DMS114 treated with DMSO at 0.1 percent for 48 hours (cell line): ENCODE measurements around the gene RGS12.

Experiments used
- DNase-seq: peaks from one replicate; lab custom pipeline; 2025; ENCODE audit not compliant: unreplicated experiment; lab: John Stamatoyannopoulos, UW

RGS12 gene

DNA sequence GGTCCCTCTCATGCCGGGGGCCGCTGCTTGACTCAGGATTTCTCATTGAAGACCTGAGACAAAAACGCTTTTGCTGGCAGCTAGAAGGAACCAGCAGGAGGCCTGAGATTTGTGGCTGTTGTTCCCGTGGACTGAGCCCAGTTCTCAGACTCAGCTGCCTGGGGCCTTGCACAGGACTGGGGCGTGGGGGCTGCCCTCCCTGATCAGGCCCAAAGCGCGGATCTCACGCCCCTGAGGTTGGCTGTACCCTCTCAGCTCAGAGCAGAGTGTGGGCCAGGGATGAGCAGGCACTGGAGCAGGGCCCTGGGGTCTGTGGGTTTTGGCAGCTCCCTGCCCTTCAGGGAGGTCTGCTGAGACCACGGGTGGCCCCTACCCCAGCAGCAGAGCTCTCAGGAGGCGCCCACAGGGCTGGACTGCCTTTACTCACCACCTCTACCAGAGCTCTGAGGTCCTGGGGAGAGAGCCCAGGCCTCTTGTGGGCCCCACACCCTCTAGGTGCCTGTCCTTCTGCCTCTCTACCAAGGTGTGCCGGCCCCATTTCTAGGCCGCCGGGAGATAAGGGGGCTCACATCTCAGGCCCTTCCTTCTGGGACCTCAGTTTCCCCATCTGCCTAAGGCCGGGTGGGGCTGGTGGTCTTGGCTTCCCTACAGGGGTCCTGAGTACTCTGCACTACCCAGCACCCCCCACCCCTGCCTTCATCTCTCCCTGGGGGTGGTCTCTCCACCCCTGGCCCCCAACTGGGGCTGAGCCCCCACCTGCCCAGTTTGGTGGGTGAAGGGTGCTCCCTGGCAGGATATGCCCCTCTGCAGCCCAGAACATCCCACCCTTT, 38.3 kb upstream of the RGS12 start:
- no peak for DNase-seq

DNA sequence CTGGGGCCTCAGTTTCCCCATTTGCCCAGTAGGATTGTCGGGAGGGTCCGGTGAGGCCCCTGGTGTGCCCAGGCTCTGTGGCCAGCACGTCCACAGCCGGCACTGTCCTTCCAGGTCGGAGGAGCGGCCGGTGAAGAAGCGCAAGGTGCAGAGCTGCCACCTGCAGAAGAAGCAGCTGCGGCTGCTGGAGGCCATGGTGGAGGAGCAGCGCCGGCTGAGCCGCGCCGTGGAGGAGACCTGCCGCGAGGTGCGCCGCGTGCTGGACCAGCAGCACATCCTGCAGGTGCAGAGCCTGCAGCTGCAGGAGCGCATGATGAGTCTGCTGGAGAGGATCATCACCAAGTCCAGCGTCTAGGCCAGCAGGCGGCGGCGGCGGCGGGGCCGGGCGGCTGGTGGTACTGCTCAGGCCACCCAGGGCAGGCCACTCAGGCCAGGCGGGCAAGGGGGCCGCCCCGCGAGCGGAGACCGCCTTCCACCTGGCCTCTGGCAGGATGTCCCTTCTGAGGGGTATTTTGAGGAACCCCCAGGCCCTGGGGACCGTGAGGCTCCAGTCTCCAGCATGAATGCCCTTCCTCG, 37.1 kb upstream of the RGS12 start:
- DNase-seq = no peak

DNA sequence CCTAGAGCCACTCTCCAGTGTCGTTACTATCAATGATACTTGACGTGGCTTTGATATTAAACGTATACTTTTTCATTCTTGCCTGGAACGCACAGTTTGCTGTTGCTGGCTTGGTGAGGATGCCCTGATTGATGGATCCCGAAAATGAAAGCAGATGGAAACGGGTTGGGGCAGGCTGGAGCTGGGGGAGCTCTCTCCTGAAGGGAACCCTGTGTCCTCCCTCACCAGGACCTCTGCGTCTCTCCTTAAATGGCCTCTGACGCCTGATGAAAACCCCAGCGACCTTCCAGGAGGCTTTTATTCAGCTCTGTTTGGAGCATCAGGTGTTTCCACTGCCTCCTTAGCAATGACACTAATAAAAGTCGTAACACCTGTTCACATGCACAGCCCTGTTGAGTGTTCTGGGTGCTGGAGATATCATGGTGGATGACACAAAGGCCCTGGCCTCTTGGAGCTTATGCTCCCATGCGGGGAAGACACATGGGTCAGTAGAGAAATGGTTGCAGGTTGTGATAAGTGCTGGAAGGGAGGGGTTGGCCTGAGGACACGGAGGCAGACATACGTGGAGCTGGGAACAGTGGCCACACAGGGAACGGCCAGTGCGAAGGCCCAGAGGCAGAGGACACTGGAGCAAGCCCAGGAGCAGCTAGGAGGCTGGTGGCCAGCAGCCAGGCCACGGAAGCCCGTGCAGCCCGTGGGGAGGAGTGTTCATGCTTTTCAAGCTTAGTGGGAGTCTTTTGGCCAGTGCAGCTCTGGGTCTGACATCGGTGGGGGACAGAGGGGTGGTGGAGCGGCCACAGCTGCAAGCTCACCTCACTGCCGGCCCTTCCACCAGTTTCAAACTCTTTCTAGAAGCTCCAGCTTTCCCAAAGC, 36.4 kb upstream of the RGS12 start:
- no peak for DNase-seq

DNA sequence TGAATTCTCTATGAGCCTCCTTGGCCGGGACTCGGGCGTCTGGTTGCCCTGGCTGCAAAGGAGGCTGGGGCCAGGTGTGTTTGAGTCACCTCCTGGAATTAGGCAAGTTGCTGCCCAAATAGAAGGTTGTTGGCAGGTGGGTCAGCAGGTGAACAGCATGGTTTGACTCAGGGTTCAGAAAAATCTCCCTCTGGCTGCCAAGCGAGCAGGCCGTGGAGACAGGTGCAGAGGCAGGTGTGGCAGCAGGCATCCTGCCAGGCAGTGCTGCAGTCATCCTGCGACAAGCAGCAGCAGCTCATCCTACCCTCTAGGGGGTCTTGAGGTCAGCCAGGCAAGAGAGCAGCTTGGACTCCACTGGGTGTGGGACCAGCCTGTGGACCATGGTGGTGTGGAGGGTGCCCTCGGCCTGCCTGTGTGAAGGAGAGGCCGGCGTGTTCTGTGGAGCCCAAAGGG, 35.7 kb upstream of the RGS12 start:
- no peak for DNase-seq

DNA sequence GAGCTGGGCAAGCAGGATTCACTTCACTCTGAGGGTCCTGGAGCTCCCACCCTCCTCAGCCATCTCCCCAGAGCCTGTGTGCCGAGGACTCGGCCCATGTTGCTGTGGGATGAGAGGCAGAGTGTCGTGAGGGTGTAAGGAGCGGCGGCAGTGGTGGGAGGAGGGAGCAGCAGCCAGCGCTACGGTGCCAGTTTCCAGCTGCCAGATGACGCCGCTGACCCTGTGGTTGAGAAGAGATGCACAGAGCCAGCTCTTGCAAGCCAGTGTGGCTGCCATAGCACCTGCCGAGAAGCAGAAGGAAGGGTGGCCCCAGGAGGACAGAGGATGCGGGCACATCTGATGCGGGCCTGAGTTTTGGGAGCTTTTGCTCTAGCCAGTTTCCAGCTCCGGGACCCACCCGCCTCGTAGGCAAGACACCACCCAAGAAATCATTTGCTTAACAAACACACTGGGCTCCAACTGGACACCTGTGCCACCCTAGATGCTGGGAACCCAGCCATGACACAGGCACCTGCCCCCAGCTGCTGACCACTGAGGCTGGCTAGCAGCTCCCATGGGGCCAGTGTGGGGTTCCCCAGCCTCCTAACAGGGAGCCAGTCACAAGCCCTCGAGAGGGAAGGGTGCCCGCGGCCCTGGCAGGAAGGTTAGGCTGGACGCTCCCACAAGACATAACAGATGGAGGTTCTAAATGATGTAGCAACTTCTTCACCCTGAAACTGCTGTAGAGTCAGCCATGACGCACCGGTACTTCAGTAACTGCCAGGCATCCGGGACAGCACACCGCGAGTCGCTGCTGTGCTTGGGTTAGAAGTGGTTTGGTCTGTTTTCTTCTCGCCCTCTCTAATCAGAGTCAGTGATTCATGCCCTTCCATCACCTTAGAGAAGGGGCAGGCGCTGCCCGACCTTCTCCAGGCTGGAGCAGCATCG, 35.0 kb upstream of the RGS12 start:
- DNase-seq = no peak

DNA sequence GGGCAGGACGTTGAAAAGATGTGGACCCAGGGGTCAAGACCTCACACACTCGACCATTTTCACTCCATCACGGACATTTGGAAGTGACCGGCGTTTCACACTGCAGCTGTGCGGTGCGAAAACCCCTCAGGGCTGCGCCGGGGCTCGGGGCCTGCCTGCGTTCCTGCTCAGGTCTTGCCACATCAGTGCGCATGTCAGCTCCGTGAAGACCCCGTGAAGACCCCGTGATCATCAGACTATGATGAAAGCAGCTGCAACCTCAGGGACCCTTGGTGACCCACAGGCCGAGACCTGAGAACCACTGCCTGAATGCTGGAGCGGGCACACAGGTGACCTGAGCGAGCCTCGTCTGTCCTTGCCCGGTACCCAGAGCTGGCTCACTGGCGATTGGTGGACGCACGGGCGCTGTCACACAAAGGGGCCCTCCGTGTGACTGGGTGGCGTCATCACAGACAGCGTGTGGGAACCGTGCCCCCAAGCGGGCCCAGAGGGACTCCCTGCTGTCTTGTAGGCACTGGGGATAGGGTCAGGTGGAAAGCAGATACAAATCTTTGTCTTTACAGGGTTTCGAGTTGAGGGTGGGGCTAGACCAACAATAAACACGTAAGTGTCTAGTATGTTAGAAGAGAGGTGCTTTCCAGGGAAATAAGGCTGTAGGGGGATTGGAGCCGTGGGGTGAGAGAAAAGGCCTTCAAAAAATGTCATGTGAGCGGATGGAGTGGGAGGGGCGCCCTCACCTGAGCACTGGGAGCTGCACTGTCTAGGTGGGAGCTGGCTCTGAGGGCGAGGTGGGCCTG, 31.2 kb upstream of the RGS12 start:
- DNase-seq = no peak

DNA sequence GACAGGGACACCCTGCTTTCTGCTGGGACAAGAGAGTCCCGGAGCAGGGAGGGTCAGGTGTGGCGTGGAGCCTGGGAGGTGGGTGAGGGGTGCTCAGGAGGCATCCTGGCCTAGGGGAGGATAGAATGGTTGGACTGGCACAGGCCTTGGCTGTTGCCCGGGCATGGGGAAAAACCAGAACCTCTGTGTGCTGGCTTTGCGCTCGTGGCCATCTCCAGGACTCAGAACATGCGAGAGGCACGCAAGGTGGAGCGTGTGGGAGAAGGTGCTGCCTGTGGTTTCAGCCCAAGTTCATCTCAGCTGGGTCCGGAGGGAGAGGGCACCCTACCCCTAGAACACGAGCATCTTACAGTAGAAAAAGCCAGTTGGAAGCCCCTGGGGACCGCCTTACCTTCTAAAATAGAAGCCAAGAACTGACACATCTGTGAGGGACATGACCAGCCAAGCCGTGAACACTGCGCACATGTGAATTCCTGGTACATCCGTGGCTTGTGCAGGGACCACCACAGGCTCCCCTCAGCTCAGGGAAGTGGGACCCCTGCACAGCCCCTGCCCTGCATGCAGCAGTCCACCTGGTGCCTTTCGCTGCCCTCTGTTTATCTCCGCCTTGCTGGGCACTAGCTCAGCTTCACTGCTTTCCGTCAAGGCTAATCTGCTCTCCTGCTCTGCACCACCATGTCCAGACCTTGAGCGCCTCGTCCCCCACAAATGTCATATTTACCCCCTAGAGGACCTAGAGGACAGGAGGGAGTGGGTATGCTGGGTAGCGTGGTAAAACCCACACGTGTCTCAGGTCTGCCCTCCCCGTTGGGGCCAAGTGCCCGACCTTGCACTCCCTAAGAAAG, 30.4 kb upstream of the RGS12 start:
- DNase-seq = no peak

DNA sequence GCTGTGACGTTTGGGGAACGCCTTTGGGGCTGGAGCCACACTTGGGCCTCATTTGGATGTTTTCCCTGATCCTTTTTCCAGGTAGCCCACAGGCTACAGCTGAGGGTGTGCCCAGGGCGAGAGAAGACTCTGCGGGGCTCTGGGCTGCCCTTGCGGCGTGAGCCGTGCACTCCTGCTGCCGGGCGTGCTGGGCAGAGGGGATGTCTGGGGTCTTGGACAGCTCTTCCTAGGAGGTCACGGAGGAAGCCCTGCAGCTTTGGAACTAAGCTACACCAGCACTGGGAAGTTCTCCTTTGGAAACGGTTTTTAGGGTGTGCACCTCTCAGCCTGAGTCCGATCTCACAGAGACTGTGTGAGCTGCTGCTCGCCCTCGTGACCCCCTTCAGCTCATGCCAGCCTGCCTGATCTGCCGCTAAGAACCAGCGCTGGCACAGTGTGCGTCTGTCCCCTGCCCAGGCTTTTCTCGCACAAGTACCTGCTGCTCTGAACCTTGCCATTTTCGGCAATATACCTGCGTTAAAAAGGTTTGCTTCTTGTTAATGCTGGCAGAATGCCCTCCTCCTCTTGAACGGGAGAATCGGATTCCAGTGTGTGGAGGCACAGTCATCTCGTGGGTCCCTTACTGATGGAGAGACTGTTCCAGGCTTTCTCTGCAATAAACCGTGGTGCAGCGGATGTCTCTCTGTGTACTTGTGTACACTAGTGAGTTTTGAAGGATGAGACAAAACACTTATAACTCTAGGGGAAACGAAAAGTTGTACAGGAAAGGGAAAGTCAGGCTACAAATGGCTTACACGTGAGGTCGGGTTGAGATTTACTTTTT, 29.6 kb upstream of the RGS12 start:
- no peak for DNase-seq

DNA sequence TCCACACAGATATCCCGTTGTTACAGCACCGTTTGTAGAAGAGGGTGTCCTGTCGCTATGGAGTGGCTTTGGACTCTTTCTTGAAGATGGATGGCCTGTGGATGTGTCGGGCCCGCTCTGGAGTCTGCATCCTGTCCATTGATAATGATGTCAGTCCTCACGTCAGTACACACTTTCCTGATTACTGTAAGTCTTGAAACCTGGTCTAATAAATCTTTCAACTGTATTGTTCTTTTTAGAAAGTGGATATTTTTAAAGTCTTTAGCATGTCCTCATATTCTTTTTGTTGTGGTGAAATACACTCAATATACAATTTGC, 29.0 kb upstream of the RGS12 start:
- DNase-seq = no peak

DNA sequence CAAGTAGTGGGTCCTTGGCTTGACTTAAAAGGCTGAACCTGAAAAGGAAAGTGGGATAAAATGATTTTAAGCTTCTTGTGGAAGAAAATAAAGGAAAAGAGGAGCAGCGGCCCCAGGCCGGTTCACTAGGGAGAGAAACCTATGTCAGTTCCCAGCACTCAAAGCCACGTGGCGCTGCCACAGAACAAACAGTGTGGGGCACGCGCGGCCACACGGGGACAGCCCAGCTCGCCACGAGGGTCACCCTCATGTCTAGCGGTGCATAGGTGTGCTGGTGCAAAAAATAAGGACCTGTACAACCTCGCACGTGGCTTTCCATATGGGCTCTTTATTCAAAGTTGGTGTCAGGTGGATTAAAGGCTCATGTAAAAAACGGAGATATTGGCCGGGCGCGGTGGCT, 26.7 kb upstream of the RGS12 start:
- no peak for DNase-seq

DNA sequence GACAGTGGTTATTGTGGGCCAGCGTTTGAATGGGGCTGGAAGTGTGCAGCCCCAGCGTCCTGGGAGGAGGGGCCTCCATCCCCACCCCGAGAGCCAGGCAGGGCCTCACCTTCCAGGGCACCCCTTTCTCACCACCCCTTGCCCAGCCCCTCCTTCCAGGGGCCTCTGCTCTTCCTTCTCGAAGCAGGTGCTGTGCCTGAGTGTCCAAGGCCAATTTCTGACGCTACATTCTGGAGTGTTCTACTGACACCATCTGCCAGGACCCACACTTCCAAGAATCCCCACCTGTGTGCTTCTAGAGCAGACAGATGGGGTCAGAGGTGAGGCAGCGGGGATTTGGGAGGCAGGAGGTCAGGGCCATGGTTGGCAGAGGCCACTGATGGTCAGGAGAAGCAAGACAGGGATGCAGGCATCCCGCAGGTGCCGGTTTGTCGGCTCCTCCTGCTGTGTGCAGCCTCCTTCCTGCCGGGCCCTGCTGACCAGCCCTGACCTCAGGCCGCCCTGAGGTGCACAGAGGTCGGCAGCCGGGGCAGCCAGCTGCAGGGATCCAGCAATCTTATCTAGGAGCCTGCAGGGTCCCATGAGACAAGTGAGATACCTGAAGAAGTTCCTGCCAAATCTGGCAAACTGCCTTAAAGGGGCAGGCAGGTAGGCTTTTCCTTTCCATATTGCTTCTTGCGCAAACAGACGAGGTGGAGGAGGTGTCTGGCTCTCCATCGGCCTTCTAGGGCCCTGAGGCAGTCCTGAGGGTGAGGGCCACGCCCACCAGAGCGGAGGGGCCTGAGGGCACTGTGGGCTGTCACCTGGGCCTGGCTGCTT, 25.0 kb upstream of the RGS12 start:
- no peak for DNase-seq

DNA sequence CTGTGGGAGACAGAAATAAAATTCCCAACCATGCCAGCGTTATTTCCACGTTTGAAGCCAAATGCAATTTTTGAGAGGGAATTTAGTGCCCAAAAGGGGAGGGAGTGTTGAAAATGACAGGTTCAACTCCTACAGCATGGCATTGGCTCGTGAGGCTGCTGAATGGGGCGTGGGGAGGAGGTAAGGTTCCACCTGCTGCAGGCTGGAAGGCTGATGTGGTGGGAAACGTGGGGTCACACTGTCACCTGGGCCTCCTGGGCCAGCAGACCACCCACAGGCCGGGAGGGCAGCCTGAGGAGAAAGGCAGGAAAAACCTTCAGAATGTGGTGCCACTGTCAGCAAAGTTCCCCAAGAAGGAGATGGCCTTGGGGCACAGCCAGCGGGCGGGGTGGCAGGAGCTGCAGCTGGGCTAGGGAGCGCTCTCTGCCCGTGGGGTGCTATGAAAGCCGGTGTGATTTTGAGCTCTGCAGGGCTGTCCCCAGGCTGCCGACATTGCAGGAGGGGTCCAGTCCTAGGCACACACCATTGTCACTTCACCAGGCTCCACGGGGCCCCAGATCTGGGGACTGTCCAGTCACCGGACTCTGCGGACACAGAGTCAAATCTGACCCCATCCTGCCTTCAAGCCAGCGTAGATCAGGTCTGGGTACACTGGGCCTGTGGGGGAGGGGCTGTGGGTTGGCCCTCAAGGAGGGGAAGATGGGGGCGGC, 24.3 kb upstream of the RGS12 start:
- no peak for DNase-seq

DNA sequence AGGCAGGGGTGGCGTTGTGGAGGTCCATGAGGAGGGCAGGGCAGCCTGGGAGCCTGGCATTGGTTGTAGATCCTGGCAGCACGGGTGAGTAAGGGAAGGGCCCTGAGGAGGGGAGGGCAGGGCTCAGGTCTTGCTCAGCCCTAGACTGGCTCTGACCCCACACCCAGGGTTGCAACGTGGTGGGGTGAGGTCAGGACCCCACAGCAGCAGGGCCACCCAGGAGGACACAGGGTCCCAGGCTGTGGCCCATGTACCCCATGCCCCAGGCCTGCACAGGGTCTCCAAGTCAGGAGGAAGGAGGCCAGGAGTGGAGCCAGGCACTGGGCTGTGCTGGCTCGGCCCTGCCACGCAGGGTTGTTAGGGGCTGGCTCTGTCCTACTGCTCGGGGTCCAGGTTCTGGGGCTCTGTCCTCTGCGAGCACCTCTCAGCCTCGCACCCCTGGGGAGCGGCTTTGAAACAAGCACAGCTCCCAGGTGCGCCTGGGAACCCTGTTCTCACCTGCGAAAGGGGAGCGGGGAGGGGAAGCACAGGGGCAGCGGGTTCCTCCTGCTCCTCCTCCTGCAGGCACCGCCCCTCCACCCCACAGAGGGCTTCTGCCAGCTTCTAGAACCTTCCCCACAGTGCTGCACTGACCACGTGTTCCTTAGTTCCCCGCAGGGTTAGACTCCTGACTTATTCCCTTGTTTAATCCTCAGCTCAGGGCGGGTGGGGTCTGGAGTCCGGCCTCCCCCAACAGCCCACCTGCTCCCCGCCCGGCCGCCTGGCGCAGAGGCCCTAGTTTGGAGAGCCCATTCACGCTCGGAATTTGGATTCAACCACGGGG, 23.5 kb upstream of the RGS12 start:
- DNase-seq = no peak

DNA sequence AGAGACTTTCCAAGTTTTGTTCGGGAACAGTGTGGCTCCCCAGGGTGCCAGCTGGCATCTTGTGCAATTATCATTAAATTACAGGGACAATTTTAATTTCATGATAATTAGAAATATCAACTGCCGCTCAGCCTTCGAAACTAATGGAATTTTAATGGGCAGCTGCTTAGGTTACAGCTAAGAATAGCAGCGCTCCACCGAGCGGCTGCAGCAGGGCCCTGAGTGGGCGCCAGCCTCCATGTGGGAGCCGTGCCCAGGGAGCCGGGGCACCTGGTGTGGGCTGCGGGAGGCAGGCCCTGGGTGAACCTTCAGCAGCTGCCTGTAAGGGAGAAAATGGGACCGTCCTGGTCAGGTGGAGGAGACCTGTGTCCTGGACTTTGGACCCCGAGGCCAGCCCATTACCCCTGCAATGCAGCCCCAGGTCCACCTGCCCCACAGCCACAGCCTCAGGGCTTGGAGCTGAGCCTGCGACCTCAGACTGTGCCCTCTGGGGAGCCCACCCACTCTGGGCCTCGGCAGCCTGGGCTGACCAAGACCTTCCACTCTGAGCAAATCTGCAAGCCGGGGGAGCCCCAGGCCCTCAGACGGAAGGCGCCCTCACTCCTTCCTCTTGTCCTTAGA, 22.7 kb upstream of the RGS12 start:
- DNase-seq = no peak

DNA sequence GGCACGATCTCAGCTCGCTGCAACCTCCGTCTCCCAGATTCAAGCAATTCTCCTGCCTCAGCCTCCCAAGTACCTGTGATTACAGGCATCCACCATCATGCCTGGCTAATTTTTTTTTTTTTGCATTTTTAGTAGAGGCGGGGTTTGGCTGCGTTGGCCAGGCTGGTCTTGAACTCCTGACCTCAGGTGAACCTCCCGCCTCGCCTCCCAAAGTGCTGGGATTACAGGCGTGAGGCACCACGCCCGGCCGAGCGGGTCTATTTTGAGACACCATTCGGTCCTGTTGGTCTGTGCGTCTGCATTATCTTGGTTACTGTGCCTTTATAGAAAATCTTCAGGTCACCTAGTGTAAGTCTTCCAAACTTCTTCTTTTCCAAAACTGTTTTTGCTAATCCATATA, 21.7 kb upstream of the RGS12 start:
- no peak for DNase-seq

DNA sequence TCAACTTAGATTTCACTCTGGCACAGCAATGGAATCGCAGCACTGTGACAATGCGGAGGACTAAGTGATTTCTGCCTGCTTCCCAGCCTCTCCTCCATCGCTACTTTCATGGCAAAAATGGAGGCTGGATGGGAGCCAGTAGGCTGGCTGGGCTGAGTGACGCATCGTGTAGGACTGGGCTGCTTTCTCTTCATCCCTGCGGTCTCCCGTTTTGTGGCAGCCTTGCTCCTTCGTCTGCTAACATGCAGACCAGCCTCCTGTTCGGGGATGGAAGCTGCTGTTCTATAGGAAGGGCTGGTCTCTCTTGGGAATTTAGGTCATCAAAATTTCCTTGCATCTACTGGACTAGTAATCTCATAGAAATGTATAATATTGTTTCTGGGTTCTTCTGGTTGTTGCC, 15.8 kb upstream of the RGS12 start:
- no peak for DNase-seq
